Ascending aorta (tissue), 2 donors: Measurements from ENCODE around the gene KAZN. TPM values are rescaled to one million over a fixed set of nuclear protein-coding genes. Genes with fewer than 3 reads are reported as not detected.
A peak's percentile ranks its signal among the peaks of the same experiment; 100 is the strongest.

ENCODE experiments used
- DNase-seq, 2 donors: peaks; one replicate each; pipeline ENCODE4 v3.0.0-alpha.2; 2019; ENCODE audit warnings: low spot score in 2 of 2
- H3K27ac ChIP-seq, 2 donors: fragments of 200-600 bp; sonication (generic); one replicate each; pipeline ENCODE4 v1.5.1; 2016 to 2017; ENCODE audit warnings: mild to moderate bottlenecking in 1 of 2
- H3K27me3 ChIP-seq: fragments of 200-600 bp; sonication (generic); one replicate; pipeline ENCODE4 v1.5.1; 2017
- H3K36me3 ChIP-seq, 2 donors: fragments of 200-600 bp; sonication (generic); one replicate each; pipeline ENCODE4 v1.5.1; 2016
- H3K4me1 ChIP-seq, 2 donors: fragments of 200-600 bp; sonication (generic); one replicate each; pipeline ENCODE4 v1.5.1; 2016 to 2017; ENCODE audit warnings: mild to moderate bottlenecking in 1 of 2
- H3K4me3 ChIP-seq, 2 donors: fragments of 200-600 bp; sonication (generic); one replicate each; pipeline ENCODE4 v1.5.1; 2016 to 2017; ENCODE audit warnings: mild to moderate bottlenecking in 1 of 2
- H3K9me3 ChIP-seq, 2 donors: fragments of 200-600 bp; sonication (generic); one replicate each; pipeline ENCODE4 v1.5.1; 2016
- CTCF ChIP-seq, 3 experiments: fragments of 200-600 bp in 2 of 3; fragments of 450-650 bp in 1 of 3; sonication (generic) in 2 of 3; IDR thresholded peaks; one replicate each; pipeline ENCODE4 v1.5.1; 2016 to 2019; ENCODE audit warnings: antibody characterized with exemption in 3 of 3, mild to moderate bottlenecking in 1 of 3, moderate library complexity in 1 of 3
- intact Hi-C: fragments of 100-400 bp; cut with DNase I; formaldehyde crosslinking; loops from one replicate; pipeline ENCODE4 v1.15.1; 2023
- total RNA-seq: library from RNA; depleted of rRNA; stranded (reverse); fragments of >200 nt; gene quantifications from one replicate; pipeline ENCODE4 v1.1.0, GENCODE V29; 2016

Gene KAZN
- total RNA-seq, 1 donor from 2014 or later, result 58.5 TPM

- intact Hi-C loops, result no loop called here
- Histone ChIP-seq H3K36me3 (no peaks in the 10 kb centered on the region), H3K9me3 (no peaks in the 10 kb centered on the region), H3K4me3 (no peak overlapping the region), H3K4me1 (peaks cover 4 to 9% of the 10 kb centered on the region in 2 donors), H3K27ac (peak overlapping the region in 1 of 2 donors; percentile 90), H3K27me3 (no peaks in the 10 kb centered on the region)
- DNase-seq, result no peak
- no peak for TF ChIP-seq CTCF (IDR thresholded peaks at IDR 0.05)
These were observed 378.9 kb downstream of the KAZN start for GRCh38 chr1:14977338-14977931.

- intact Hi-C loops, result no loop called here
- H3K27ac ChIP-seq, result no peak overlapping the region
- no peaks in the 10 kb centered on the region for H3K36me3 ChIP-seq
- no peak for DNase-seq
- H3K27me3 ChIP-seq, result no peaks in the 10 kb centered on the region
- H3K9me3 ChIP-seq, result no peaks in the 10 kb centered on the region
- no peak for TF ChIP-seq CTCF (IDR thresholded peaks at IDR 0.05)
- no peak overlapping the region for H3K4me3 ChIP-seq
- H3K4me1 ChIP-seq, result no peaks in the 10 kb centered on the region
These were observed 382.2 kb downstream of the KAZN start for GRCh38 chr1:14980621-14981218.

GRCh38 chr1:14982029-14982428 is 383.5 kb downstream of the KAZN start:
- no peak for TF ChIP-seq CTCF (IDR thresholded peaks at IDR 0.05)
- Histone ChIP-seq H3K27me3 (no peaks in the 10 kb centered on the region), H3K27ac (no peak overlapping the region), H3K4me1 (no peaks in the 10 kb centered on the region), H3K4me3 (no peak overlapping the region), H3K9me3 (no peaks in the 10 kb centered on the region), H3K36me3 (no peaks in the 10 kb centered on the region)
- intact Hi-C loops, result no loop called here
- DNase-seq, result no peak

GRCh38 chr1:14983277-14983676 is 384.8 kb downstream of the KAZN start:
- H3K9me3 ChIP-seq, result no peaks in the 10 kb centered on the region
- intact Hi-C loops, result no loop called here
- no peak for DNase-seq
- H3K27me3 ChIP-seq, result no peaks in the 10 kb centered on the region
- no peaks in the 10 kb centered on the region for H3K36me3 ChIP-seq
- H3K27ac ChIP-seq, result no peak overlapping the region
- H3K4me3 ChIP-seq, result no peak overlapping the region
- no peak for TF ChIP-seq CTCF (IDR thresholded peaks at IDR 0.05)
- H3K4me1 ChIP-seq, result no peaks in the 10 kb centered on the region

GRCh38 chr1:14986168-14986567 is 387.7 kb downstream of the KAZN start:
- Histone ChIP-seq H3K4me1 (no peaks in the 10 kb centered on the region), H3K36me3 (no peaks in the 10 kb centered on the region), H3K27ac (no peak overlapping the region), H3K4me3 (no peak overlapping the region), H3K9me3 (no peaks in the 10 kb centered on the region), H3K27me3 (no peaks in the 10 kb centered on the region)
- TF ChIP-seq CTCF (IDR thresholded peaks at IDR 0.05), result no peak
- intact Hi-C loops, result no loop called here
- DNase-seq, result no peak
